Activated CD8-positive, alpha-beta T cell treated with anti-CD3 and anti-CD28 coated beads, Interleukin-2, amount 10 ng/mL, durations not matched to agents 7 days and 5 days (primary cell): Measurements from ENCODE around the gene RBM27. TPM values are rescaled to one million over a fixed set of nuclear protein-coding genes. Genes with fewer than 3 reads are reported as not detected.
"Not testable (repeated sequence)": the region's sequence is repeated elsewhere in the genome, so short reads cannot be mapped to it uniquely, and the experiment has no call there.

ENCODE experiments used
- ATAC-seq: fragments of 150-1000 bp; cut with Tn5 transposase; one replicate; pipeline ENCODE4 v1.10.0; 2021; ENCODE audit warnings: moderate library complexity
- CTCF ChIA-PET: fragments of 350-600 bp; sonication (Branson Sonifier 250); formaldehyde crosslinking; loops from one replicate; lab custom pipeline; 2021; ENCODE audit warnings: antibody characterized with exemption; lab: Charles Lee
- POLR2A ChIA-PET: fragments of 350-600 bp; sonication (Branson Sonifier 250); formaldehyde crosslinking; loops from one replicate; lab custom pipeline; 2021; ENCODE audit warnings: antibody characterized with exemption; lab: Charles Lee
- DNase-seq: peaks from one replicate; pipeline ENCODE4 v3.0.0-alpha.2; 2020
- H3K27ac Mint-ChIP-seq: one replicate; pipeline ENCODE4 v1.8.0; 2021; ENCODE audit warnings: mild to moderate bottlenecking, mixed read lengths
- H3K27me3 Mint-ChIP-seq: one replicate; pipeline ENCODE4 v1.8.0; 2021; ENCODE audit warnings: low read depth, mixed read lengths
- H3K36me3 Mint-ChIP-seq: one replicate; pipeline ENCODE4 v1.8.0; 2021; ENCODE audit warnings: low read depth, mixed read lengths
- H3K4me1 Mint-ChIP-seq: one replicate; pipeline ENCODE4 v1.8.0; 2021; ENCODE audit warnings: low read depth, mixed read lengths
- H3K4me3 Mint-ChIP-seq: one replicate; pipeline ENCODE4 v1.8.0; 2021; ENCODE audit warnings: mild to moderate bottlenecking, mixed read lengths
- H3K9me3 Mint-ChIP-seq: one replicate; pipeline ENCODE4 v1.8.0; 2022; ENCODE audit warnings: mixed read lengths; ENCODE audit not compliant: insufficient read depth
- total RNA-seq, 2 experiments: library from RNA; stranded (reverse); gene quantifications; one replicate each; pipeline ENCODE4 v1.2.3, GENCODE V29; 2021

Gene RBM27
- total RNA-seq, 2 experiments from 2014 or later = 19.4 to 19.7 TPM

DNA sequence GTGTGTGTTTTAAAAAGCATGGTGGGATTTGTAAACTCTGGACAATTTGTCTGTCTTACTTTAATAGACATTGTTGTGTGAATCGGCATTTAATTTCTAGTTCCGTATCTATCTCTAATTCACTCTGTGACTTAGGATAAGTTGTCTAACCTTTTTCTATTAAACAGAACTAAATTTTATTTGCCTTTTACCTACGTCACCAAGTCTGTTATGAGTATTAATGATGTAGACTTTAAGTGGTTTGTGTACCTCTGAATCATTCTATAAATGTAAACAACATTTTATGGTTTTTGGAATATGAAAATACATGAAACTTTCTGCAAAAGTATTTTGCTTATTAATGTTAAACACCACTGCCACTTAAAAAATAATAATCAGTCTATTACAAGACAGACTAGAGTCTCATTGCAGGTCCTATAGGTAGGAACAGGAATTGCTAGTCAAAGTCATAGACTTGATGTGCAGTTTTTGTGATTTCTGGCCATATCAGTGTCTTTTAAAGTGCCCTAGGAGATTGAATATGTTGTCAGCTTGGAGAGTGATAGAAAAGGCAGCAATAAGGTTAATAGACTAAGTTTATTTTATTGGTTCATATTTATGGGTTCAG, 5.6 kb downstream of the RBM27 start:
- peaks cover 16% of the 10 kb centered on the region for H3K4me1 Mint-ChIP-seq
- H3K27me3 Mint-ChIP-seq = no peaks in the 10 kb centered on the region
- H3K9me3 Mint-ChIP-seq = no peaks in the 10 kb centered on the region
- no peak for ATAC-seq
- H3K27ac Mint-ChIP-seq = no peak overlapping the region
- H3K36me3 Mint-ChIP-seq = peaks cover 6% of the 10 kb centered on the region
- H3K4me3 Mint-ChIP-seq = no peak overlapping the region
- ChIA-PET CTCF (no interaction called here), POLR2A (no interaction called here)
- no peak for DNase-seq

DNA sequence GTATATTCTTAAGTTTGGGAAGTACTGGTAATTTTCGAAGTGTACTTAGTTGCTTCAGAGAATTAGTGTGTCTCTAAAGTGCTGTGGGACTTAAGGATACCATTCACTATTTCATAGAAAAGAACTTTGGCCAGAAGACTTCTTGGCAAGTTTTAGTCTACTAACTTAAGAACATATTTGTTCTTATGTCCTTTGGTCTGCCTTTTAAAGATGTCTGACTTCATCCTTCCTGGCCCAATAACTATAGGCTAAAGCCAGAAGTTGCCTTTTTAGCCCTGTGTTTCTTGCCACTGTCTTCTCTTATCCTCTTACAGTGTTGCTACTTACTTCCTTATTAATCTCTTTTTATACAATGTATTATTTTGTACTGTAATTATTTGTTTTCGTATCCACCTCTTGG, 6.3 kb downstream of the RBM27 start:
- POLR2A ChIA-PET = no interaction called here

DNA sequence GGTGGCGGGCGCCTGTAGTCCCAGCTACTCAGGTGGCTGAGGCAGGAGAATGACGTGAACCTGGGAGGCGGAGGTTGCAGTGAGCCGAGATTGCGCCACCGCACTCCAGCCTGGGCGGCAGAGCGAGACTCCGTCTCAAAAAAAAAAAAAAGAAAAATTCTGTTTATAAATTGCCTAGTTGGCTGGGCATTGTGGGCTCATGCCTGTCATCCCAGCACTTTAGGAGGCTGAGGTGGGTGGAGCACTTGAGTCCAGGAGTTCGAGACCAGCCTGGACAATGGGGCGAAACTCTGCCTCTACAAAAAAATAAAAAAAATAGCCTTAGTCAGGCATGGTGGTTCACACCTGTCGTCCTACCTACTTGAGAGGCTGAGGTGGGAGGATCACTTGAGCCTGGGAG, 7.4 kb downstream of the RBM27 start:
- H3K27ac Mint-ChIP-seq, H3K4me3 Mint-ChIP-seq, POLR2A ChIA-PET, ATAC-seq, CTCF ChIA-PET, H3K9me3 Mint-ChIP-seq, H3K27me3 Mint-ChIP-seq, DNase-seq: not testable (repeated sequence)
- H3K4me1 Mint-ChIP-seq = peaks cover 18% of the 10 kb centered on the region
- H3K36me3 Mint-ChIP-seq = peaks cover 12% of the 10 kb centered on the region

More for the DNA sequence above, 6.3 kb downstream of the RBM27 start:
- peaks cover 18% of the 10 kb centered on the region for H3K4me1 Mint-ChIP-seq
- H3K9me3 Mint-ChIP-seq = no peaks in the 10 kb centered on the region
- CTCF ChIA-PET = interaction anchor here (0.6 kb wide), 1 partner anchor 36 kb away, joined by 3 read pairs; no protein-coding TSS in a partner anchor
- no peak overlapping the region for H3K4me3 Mint-ChIP-seq
- H3K36me3 Mint-ChIP-seq = peaks cover 7% of the 10 kb centered on the region
- no peak for DNase-seq
- no peak for ATAC-seq
- H3K27ac Mint-ChIP-seq = no peak overlapping the region
- no peaks in the 10 kb centered on the region for H3K27me3 Mint-ChIP-seq

DNA sequence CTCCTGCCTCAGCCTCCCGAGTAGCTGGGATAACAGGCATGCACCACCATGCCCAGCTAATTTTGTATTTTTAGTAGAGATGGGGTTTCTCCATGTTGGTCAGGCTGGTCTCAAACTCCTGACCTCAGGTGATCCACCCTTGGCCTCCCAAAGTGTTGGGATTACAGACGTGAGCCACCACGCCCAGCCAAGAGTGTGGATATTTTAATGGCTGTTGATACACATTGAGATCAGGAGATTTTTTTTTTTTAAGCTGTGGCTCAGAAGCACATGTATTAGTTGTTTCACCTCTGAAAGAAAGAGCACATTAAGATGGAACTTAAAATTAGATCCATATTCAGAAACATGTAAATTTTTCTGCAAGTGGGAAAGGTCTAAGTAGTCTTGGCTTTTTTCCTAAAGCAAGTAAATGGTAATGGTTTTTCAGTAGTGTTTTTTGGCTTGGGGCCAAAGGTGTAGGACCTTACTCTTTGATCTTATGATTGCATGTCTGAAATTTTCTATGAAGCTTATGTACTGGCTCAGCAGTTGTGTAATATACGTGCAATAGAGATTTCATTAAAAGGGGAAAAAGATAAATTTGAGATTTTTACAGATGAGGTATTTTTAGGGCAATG, 9.9 kb downstream of the RBM27 start:
- Mint-ChIP-seq H3K9me3 (no peaks in the 10 kb centered on the region), H3K4me3 (no peak overlapping the region), H3K4me1 (peaks cover 12% of the 10 kb centered on the region), H3K36me3 (peaks cover 12% of the 10 kb centered on the region), H3K27ac (no peak overlapping the region), H3K27me3 (no peaks in the 10 kb centered on the region)
- POLR2A ChIA-PET = interaction anchor here (1.1 kb wide), 1 partner anchor 10 kb away, joined by 3 read pairs; no protein-coding TSS in a partner anchor
- ATAC-seq (no peak), DNase-seq (no peak)
- CTCF ChIA-PET = interaction anchor here (0.8 to 1.3 kb wide), 3 partner anchors 10 to 214 kb away, joined by 3 read pairs; partner anchors contain the start of gene RBM27

DNA sequence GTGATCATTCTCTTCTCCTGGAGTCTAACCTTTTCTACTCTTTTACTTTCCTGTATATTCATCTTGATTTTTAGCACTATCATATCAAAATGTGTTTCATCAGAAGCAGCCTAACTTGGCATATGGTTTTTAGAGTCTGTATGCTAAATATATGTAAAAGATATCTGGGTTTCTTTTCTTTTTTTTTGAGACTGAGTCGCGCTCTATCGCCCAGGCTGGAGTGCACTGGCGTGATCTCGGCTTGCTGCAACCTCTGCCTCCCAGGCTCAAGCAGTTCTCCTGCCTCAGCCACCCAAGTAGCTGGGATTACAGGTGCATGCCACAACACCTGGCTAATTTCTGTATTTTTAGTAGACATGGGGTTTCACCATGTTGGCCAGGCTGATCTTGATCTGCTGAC, 11.5 kb downstream of the RBM27 start:
- H3K4me1 Mint-ChIP-seq, DNase-seq, ATAC-seq, CTCF ChIA-PET, H3K27ac Mint-ChIP-seq, H3K27me3 Mint-ChIP-seq, POLR2A ChIA-PET, H3K4me3 Mint-ChIP-seq, H3K9me3 Mint-ChIP-seq: not testable (repeated sequence)
- peaks cover 21% of the 10 kb centered on the region for H3K36me3 Mint-ChIP-seq

DNA sequence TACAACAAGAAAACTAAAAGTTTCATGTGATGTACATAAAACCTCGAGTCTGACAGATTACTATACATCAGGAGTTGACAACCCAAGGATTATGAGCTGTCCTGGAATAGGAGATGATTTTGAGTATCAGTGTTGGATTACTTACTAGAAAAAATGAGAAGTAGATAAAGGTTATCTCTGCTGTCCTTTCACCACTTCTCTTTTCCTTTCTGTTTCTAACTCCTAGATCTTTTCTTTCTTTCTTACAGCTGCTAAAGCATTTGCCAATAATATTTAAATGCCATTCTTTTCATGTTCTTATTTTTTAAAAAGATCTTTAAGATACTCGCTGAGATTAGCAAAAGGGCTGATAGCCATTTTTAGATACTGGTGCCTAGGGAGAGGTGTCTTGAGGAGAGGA, 14.8 kb downstream of the RBM27 start:
- Mint-ChIP-seq H3K27ac (no peak overlapping the region), H3K9me3 (no peaks in the 10 kb centered on the region)

DNA sequence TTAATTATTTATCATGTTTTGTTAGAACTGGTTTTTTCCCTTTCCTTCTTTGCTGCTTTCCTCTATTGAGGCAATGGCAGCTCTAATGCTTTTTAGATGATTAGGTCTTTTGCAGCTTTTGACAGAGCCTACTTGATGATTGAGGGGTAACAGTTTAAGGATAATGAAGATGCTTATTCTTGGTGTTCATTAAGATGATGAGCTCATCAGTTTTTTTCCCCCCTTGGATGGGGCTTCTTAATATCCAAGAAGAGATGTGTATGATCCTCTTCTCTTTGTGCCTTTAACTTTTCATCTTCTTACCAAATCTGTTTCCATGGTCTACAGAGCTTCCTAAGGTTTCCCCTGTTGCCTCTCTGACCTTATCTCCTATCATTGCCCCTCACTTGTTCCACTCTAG, 15.8 kb downstream of the RBM27 start:
- no peak overlapping the region for H3K27ac Mint-ChIP-seq
- no peaks in the 10 kb centered on the region for H3K27me3 Mint-ChIP-seq
- DNase-seq = no peak
- H3K9me3 Mint-ChIP-seq = no peaks in the 10 kb centered on the region
- no peak overlapping the region for H3K4me3 Mint-ChIP-seq
- peaks cover 6% of the 10 kb centered on the region for H3K4me1 Mint-ChIP-seq
- no peak for ATAC-seq
- ChIA-PET CTCF (interaction anchor here (1.5 kb wide), 1 partner anchor 13 kb away, joined by 5 read pairs; no protein-coding TSS in a partner anchor), POLR2A (no interaction called here)
- peaks cover 28% of the 10 kb centered on the region for H3K36me3 Mint-ChIP-seq

More for the DNA sequence above, 14.8 kb downstream of the RBM27 start:
- ChIA-PET CTCF (interaction anchor here (0.6 to 1.5 kb wide), 2 partner anchors 12 to 75 kb away, joined by 3 to 5 read pairs; no protein-coding TSS in a partner anchor), POLR2A (no interaction called here)
- H3K4me1 Mint-ChIP-seq = peaks cover 10% of the 10 kb centered on the region
- ATAC-seq (no peak), DNase-seq (no peak)
- no peak overlapping the region for H3K4me3 Mint-ChIP-seq
- peaks cover 23% of the 10 kb centered on the region for H3K36me3 Mint-ChIP-seq
- H3K27me3 Mint-ChIP-seq = no peaks in the 10 kb centered on the region

DNA sequence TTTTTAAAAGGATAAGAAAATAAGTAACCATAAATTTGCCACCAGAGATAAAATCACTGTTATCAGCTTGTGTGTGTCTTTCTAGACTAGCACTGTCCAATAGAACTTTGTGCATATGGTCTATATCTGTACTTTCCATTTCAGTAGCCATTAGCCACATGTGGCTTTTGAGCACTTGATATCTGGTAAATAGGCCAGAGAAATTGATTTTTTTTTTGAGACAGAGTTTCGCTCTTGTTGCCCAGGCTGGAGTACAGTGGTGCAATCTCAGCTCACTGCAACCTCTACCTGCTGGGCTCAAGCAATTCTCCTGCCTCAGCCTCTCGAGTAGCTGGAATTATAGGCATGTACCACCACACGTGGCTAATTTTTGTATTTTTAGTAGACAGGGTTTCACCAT, 17.8 kb downstream of the RBM27 start:
- no peak for DNase-seq
- no peak overlapping the region for H3K4me3 Mint-ChIP-seq
- ChIA-PET POLR2A (interaction anchor here (1.8 kb wide), 1 partner anchor 18 kb away, joined by 4 read pairs; the partner anchor contains the start of gene RBM27), CTCF (interaction anchor here (0.7 kb wide), 1 partner anchor 95 kb away, joined by 3 read pairs; no protein-coding TSS in a partner anchor)
- no peaks in the 10 kb centered on the region for H3K27me3 Mint-ChIP-seq
- ATAC-seq = no peak
- peaks cover 26% of the 10 kb centered on the region for H3K36me3 Mint-ChIP-seq
- H3K4me1 Mint-ChIP-seq = peaks cover 5% of the 10 kb centered on the region
- no peaks in the 10 kb centered on the region for H3K9me3 Mint-ChIP-seq
- no peak overlapping the region for H3K27ac Mint-ChIP-seq

DNA sequence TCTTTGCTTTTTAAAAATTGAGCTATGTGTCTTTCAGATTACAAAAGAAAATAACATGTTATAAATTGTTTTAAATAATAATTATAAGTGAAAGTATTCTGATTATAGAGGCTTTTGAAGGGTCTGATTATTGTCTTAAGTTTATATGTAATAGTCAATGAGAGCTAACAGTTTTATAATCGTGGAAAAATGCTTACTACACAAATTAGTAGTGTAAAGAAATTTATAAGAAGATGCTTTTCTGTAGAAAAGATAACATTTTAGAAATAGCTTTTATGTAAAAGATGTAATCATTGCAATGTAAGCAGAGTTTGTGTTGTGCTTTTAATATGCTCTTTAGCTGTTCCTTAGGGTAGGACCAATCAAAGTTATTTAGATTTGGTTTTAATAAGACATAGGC, 18.6 kb downstream of the RBM27 start:
- ChIA-PET POLR2A (interaction anchor here (0.6 to 1.8 kb wide), 3 partner anchors 8 to 662 kb away, joined by 3 to 4 read pairs (median 4); partner anchors contain the start of gene RBM27), CTCF (no interaction called here)
- H3K4me3 Mint-ChIP-seq = no peak overlapping the region
- DNase-seq = no peak
- H3K9me3 Mint-ChIP-seq = no peaks in the 10 kb centered on the region
- H3K27ac Mint-ChIP-seq = no peak overlapping the region
- peaks cover 29% of the 10 kb centered on the region for H3K36me3 Mint-ChIP-seq
- peaks cover 5% of the 10 kb centered on the region for H3K4me1 Mint-ChIP-seq
- no peak for ATAC-seq
- H3K27me3 Mint-ChIP-seq = no peaks in the 10 kb centered on the region

DNA sequence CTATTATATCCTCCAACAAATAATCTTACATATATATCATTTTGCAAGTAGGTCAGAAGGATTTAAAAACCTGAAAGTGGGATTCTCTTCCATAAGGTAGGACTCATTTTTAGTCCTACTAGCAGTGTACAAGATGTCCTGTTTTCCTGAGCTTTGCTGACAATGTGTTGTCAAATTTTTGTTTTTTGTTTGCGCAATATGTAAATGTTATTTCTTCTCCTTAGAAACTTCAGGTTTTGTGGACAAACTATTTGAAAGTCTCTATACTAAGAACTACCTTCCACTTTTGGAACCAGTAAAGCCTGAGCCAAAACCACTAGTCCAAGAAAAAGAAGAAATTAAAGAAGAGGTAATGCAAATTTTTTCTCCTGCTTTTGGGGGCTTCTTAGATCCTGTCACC, 19.8 kb downstream of the RBM27 start:
- POLR2A ChIA-PET = no interaction called here
- Mint-ChIP-seq H3K4me1 (peaks cover 5% of the 10 kb centered on the region), H3K9me3 (no peaks in the 10 kb centered on the region), H3K27ac (no peak overlapping the region), H3K36me3 (peaks cover 32% of the 10 kb centered on the region), H3K4me3 (no peak overlapping the region), H3K27me3 (no peaks in the 10 kb centered on the region)
- ATAC-seq = no peak
- DNase-seq = no peak
- CTCF ChIA-PET = no interaction called here

DNA sequence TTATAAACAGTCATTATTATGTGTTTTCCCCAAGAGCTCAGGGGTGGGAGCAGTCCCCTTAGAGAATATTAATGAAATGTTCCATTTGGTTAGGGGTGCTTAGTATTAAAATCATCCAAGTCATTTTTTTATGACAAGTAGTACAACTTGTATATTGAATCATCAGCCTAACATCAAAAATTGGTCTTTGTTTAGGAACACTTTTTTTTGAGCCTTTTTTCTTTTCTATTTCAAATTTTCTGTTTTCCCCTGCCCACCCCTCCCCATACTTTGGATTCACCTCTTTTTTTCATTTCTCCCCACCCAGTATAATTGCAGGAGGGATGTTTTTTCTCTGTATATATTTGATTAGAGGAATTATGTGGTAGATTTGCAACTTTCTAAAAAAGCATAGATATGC, 25.8 kb downstream of the RBM27 start:
- CTCF ChIA-PET = no interaction called here
- POLR2A ChIA-PET = interaction anchor here (0.6 kb wide), 1 partner anchor 7 kb away, joined by 3 read pairs; no protein-coding TSS in a partner anchor
- no peak for DNase-seq
- ATAC-seq = no peak
- Mint-ChIP-seq H3K27ac (no peak overlapping the region), H3K4me3 (no peak overlapping the region), H3K9me3 (no peaks in the 10 kb centered on the region), H3K27me3 (no peaks in the 10 kb centered on the region), H3K36me3 (peaks cover 48% of the 10 kb centered on the region), H3K4me1 (no peaks in the 10 kb centered on the region)

DNA sequence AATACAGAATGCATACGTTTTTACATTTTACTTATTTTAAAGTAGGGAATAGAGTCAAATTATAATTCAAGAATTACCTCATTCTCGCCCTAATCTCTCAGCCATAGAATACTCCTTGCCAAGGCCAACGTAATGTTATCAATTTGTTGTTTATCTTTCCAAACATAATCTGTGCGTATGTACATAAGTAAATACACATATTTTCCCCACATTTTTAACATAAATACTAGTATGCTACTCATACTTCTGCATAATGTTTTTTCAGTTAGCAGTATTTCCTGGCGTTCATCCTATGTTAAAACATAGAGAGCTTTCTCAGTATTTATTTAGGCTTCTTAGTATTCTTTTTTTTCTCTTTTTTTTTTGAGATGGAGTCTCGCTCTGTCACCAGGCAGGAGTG, 28.8 kb downstream of the RBM27 start:
- Mint-ChIP-seq H3K4me1 (no peaks in the 10 kb centered on the region), H3K27ac (no peak overlapping the region), H3K9me3 (no peaks in the 10 kb centered on the region), H3K27me3 (no peaks in the 10 kb centered on the region), H3K4me3 (no peak overlapping the region), H3K36me3 (peaks cover 49% of the 10 kb centered on the region)
- POLR2A ChIA-PET = no interaction called here
- CTCF ChIA-PET = no interaction called here
- ATAC-seq (no peak), DNase-seq (no peak)
